ENCODE results near the gene NEIL3. TPM values are rescaled to one million over a fixed set of nuclear protein-coding genes. Genes with fewer than 3 reads are reported as not detected.

The NEIL3 gene
- polyA plus RNA-seq, 1 experiment: 3.7 TPM

DNA sequence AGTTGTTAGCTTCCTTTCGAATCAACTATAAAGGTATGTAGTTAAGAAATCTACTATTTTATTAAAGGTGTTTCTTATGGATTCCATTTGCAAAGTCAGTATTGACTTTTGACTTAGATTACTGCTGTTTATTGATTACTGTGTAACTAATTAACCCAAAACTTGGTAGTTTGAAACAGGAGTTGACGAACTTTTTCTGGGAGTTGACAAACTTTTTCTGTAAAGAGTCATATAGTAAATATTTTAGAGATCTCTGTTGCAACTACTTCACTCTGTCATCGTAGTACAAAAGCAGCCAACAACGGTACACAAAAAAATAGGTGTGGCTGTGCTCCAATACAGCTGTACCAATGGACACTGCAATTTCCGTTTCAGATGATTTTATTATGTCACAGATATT, 102.3 kb downstream of the NEIL3 start:
- CTCF ChIA-PET: no interaction called here
- DNase-seq (ENCODE audit: low read depth, low spot score): no peak
- no peak overlapping the region for H3K27ac ChIP-seq (ENCODE audit: low read depth, low read length)
- no peak overlapping the region for H3K4me3 ChIP-seq (ENCODE audit: low read depth, low read length)
- TF ChIP-seq, protein P1, sequence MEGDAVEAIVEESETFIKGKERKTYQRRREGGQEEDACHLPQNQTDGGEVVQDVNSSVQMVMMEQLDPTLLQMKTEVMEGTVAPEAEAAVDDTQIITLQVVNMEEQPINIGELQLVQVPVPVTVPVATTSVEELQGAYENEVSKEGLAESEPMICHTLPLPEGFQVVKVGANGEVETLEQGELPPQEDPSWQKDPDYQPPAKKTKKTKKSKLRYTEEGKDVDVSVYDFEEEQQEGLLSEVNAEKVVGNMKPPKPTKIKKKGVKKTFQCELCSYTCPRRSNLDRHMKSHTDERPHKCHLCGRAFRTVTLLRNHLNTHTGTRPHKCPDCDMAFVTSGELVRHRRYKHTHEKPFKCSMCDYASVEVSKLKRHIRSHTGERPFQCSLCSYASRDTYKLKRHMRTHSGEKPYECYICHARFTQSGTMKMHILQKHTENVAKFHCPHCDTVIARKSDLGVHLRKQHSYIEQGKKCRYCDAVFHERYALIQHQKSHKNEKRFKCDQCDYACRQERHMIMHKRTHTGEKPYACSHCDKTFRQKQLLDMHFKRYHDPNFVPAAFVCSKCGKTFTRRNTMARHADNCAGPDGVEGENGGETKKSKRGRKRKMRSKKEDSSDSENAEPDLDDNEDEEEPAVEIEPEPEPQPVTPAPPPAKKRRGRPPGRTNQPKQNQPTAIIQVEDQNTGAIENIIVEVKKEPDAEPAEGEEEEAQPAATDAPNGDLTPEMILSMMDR (IDR thresholded peaks at IDR 0.05; ENCODE audit: low read depth, low read length): no peak
- H3K27me3 ChIP-seq (ENCODE audit: control insufficient read depth, insufficient read depth, low read length): no peaks in the 10 kb centered on the region
- POLR2A ChIA-PET: no interaction called here
- H3K9me3 ChIP-seq (ENCODE audit: control insufficient read depth, insufficient read depth, low read length): peaks cover 5% of the 10 kb centered on the region; the same call in 1 of the 2 replicates

Other genes starting within 250 kb of the NEIL3 start
- gene AGA, start 132.6 kb downstream of the NEIL3 start, polyA plus RNA-seq (2011; rRNA removed): 58.2 and 61.8 TPM in 2 replicates

Measured in AG04450 (cell line).